GM21619 (cell line): ENCODE measurements around the gene TFDP3.

ENCODE experiments used
- ATAC-seq: cut with Tn5 transposase; IDR thresholded peaks from one replicate; pipeline ENCODE4 v1.9.1; 2021; ENCODE audit not compliant: unreplicated experiment

Gene TFDP3

GRCh38 chrX:133188631-133189030 is 29.5 kb downstream of the TFDP3 start:
- no peak for ATAC-seq

- ATAC-seq = no peak
Observed at GRCh38 chrX:133185938-133186337, 32.2 kb downstream of the TFDP3 start.

GRCh38 chrX:133185119-133185518 is 33.0 kb downstream of the TFDP3 start:
- ATAC-seq = no peak

- ATAC-seq = no peak
Observed at GRCh38 chrX:133183806-133184205, 34.3 kb downstream of the TFDP3 start.

GRCh38 chrX:133179500-133179899 is 38.7 kb downstream of the TFDP3 start:
- ATAC-seq = no peak

GRCh38 chrX:133177202-133177601 is 41.0 kb downstream of the TFDP3 start:
- ATAC-seq = no peak

GRCh38 chrX:133175605-133176004 is 42.5 kb downstream of the TFDP3 start:
- ATAC-seq = no peak

- ATAC-seq = no peak
Observed at GRCh38 chrX:133175162-133175561, 43.0 kb downstream of the TFDP3 start.

- ATAC-seq = peak; percentile 64
Observed at GRCh38 chrX:133171962-133172708, 46.0 kb downstream of the TFDP3 start.
